PFSK-1 (cell line): ENCODE data around the gene PCBD1.

Experiments used
- FOXP2 ChIP-seq: optimal IDR thresholded peaks from 2 replicates; pipeline ENCODE3; 2011; ENCODE audit warnings: borderline replicate concordance, control low read depth, inconsistent platforms; ENCODE audit not compliant: insufficient read depth; ENCODE audit errors: extremely low read length, extremely low read depth
- POLR2AphosphoS5 ChIP-seq: IDR thresholded peaks from 2 replicates; pipeline ENCODE4 v1.6.1; 2012; ENCODE audit warnings: low read depth, mild to moderate bottlenecking, control low read depth, low read length, moderate library complexity
- SIN3A ChIP-seq: IDR thresholded peaks from 2 replicates; pipeline ENCODE4 v1.6.1; 2012; ENCODE audit warnings: mild to moderate bottlenecking, low read length, moderate library complexity, borderline replicate concordance; ENCODE audit not compliant: insufficient read depth
- TAF1 ChIP-seq: IDR thresholded peaks from 2 replicates; pipeline ENCODE4 v1.6.1; 2012; ENCODE audit warnings: low read length, control low read depth, borderline replicate concordance; ENCODE audit not compliant: insufficient read depth
- TF ChIP-seq, protein P1 (sequence below), 2 experiments: IDR thresholded peaks; 2 replicates each; pipeline versions ENCODE4 v1.6.1 to v1.8.0; 2011 to 2012; ENCODE audit warnings: low read depth in 2 of 2, low read length in 2 of 2, control low read depth in 1 of 2, inconsistent platforms in 1 of 2, mild to moderate bottlenecking in 1 of 2, moderate library complexity in 1 of 2; ENCODE audit not compliant: insufficient read depth in 1 of 2

PCBD1 gene

DNA sequence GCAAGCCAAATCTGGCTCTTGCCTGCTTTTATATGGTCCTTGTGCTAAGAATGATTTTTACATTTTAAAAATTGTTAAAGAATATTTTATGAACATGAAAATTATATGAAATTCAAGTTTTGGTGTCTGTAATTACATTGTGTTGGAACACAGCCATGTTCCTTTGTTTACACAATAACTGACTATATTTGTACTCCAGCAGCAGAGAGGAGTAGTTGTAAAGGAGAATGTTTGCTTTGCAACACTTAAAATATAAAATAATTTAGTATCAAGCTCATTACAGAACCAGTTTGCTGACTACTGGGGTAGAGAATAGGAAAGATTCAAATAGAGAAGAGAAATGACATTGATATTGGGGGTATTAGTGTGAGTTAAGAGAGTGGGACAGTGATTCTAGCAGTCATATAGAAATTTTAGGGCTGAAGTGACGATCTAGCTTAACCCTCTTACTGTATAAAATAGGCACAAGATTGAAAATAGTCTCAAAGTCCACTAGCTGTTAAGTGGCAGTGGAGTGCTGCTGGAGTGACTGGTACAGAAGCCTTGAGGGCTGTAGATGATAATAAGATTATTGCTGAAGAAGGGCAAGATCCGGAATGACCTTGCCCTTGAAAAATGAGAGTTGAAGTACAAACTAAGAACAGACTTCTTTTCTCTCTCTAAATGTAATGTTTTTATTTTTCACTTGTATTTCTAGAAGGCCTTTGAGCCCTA, 44.4 kb downstream of the PCBD1 start:
- TF ChIP-seq, protein P1, sequence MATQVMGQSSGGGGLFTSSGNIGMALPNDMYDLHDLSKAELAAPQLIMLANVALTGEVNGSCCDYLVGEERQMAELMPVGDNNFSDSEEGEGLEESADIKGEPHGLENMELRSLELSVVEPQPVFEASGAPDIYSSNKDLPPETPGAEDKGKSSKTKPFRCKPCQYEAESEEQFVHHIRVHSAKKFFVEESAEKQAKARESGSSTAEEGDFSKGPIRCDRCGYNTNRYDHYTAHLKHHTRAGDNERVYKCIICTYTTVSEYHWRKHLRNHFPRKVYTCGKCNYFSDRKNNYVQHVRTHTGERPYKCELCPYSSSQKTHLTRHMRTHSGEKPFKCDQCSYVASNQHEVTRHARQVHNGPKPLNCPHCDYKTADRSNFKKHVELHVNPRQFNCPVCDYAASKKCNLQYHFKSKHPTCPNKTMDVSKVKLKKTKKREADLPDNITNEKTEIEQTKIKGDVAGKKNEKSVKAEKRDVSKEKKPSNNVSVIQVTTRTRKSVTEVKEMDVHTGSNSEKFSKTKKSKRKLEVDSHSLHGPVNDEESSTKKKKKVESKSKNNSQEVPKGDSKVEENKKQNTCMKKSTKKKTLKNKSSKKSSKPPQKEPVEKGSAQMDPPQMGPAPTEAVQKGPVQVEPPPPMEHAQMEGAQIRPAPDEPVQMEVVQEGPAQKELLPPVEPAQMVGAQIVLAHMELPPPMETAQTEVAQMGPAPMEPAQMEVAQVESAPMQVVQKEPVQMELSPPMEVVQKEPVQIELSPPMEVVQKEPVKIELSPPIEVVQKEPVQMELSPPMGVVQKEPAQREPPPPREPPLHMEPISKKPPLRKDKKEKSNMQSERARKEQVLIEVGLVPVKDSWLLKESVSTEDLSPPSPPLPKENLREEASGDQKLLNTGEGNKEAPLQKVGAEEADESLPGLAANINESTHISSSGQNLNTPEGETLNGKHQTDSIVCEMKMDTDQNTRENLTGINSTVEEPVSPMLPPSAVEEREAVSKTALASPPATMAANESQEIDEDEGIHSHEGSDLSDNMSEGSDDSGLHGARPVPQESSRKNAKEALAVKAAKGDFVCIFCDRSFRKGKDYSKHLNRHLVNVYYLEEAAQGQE (IDR thresholded peaks at IDR 0.05; ENCODE audit: insufficient read depth in 1 of 2, low read depth in 2 of 2, low read length in 2 of 2): no peak
- no peak for TF ChIP-seq POLR2AphosphoS5
- no peak for TF ChIP-seq FOXP2
- TF ChIP-seq TAF1: no peak
- TF ChIP-seq SIN3A: no peak

DNA sequence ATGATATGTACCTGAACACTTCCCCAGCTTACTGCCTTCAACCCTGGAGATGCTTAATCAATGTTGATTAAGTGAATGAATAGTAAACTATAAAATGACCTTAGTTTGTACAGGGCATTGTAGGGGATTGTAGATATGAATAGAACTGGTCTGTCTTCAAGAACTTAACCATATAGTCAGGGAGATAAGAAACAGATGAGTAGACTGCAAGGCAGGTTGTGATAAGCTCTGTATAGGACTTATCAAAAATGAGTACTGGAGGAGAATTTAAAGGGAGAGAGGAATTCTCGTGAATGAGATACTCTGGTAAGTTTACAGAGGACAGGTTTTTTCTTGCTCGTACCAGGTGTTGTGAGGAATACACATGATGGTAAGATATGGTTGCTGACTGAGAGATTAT, 45.0 kb downstream of the PCBD1 start:
- no peak for TF ChIP-seq TAF1
- TF ChIP-seq, protein P1 (IDR thresholded peaks at IDR 0.05; ENCODE audit: insufficient read depth in 1 of 2, low read depth in 2 of 2, low read length in 2 of 2): no peak
- TF ChIP-seq FOXP2: no peak
- no peak for TF ChIP-seq SIN3A
- no peak for TF ChIP-seq POLR2AphosphoS5

DNA sequence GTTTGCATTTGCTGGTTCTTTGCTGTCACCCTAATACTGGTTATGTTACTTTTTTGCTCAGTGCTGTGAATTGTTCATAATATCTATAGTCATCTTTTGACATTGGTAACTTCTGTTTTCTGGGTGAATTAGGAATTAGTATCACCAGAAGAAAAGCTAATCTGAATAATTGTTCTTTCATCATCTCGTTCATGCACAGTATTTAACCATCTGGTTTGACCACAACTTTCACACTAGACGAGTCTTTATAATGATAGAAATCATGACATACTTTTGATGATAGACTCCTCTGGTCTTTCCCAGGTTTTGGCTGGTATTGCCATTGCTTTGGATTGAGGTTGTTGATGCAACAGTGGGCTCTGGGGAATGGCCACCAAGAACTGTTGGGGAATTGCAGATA, 47.5 kb downstream of the PCBD1 start:
- TF ChIP-seq TAF1 (no peak), POLR2AphosphoS5 (no peak), SIN3A (no peak), FOXP2 (no peak)
- TF ChIP-seq, protein P1 (IDR thresholded peaks at IDR 0.05; ENCODE audit: insufficient read depth in 1 of 2, low read depth in 2 of 2, low read length in 2 of 2): no peak

DNA sequence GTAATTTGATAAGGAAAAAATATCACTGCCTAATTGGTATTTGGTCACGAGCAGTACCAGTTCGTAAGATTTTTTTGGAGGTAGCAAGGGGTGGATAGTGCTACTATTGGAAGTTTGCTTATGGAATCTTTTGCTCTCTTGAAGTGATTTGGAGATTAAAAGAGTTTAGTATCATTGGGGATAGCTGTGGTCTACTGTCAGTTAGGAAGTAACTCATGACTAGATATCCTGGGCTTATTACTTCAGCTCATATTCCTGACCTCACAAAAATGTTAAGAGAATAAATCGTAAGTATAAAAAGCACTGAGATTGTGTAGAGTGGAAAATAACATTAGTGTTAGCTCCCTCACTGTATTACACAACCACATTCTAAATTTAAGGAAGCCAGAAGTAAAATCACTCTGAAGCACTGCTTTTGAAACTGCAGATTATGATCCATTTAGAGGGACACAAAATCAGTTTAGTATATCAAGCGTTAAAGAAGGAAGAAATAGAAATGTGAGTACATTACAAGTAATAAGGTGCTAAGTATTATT, 50.0 kb downstream of the PCBD1 start:
- TF ChIP-seq SIN3A (no peak), POLR2AphosphoS5 (no peak), TAF1 (no peak), FOXP2 (no peak)
- TF ChIP-seq, protein P1 (IDR thresholded peaks at IDR 0.05; ENCODE audit: insufficient read depth in 1 of 2, low read depth in 2 of 2, low read length in 2 of 2): no peak
